Measurements from ENCODE around the gene CCDC92.

GRCh38 chr12:123908884-123909725, 63.5 kb downstream of the CCDC92 start:
- TF ChIP-seq MXI1 (conservative IDR thresholded peaks at IDR 0.05; ENCODE audit: poor library complexity, severe bottlenecking) (no peak), CTCF (IDR thresholded peaks at IDR 0.05; ENCODE audit: poor library complexity, severe bottlenecking) (no peak), REST (IDR thresholded peaks at IDR 0.05; ENCODE audit: borderline replicate concordance) (no peak), TAF1 (IDR thresholded peaks at IDR 0.05; ENCODE audit: low read depth) (no peak), EZH2 (IDR thresholded peaks at IDR 0.05; ENCODE audit: borderline replicate concordance, insufficient read depth, low read length, poor library complexity, severe bottlenecking) (no peak), RAD21 (conservative IDR thresholded peaks at IDR 0.05) (no peak), EP300 (conservative IDR thresholded peaks at IDR 0.05; ENCODE audit: poor library complexity, severe bottlenecking) (no peak), POLR2AphosphoS5 (IDR thresholded peaks at IDR 0.05) (no peak), SMC3 (conservative IDR thresholded peaks at IDR 0.05; ENCODE audit: poor library complexity) (no peak)
